GM12878 (cell line): ENCODE data around the gene CELA3B. TPM values are rescaled to one million over a fixed set of nuclear protein-coding genes. Genes with fewer than 3 reads are reported as not detected.
"Not testable (repeated sequence)": the region's sequence is repeated elsewhere in the genome, so short reads cannot be mapped to it uniquely, and the experiment has no call there.

Experiments used
- ATAC-seq: fragments of 200-7000 bp; cut with Tn5 transposase; 3 replicates; pipeline ENCODE4 v1.9.1; 2020; ENCODE audit warnings: mild to moderate bottlenecking, moderate library complexity
- BruUV-seq: library from RNA; stranded (reverse); fragments of 400-500 nt; replicated peaks from 2 replicates; lab custom pipeline; 2021; lab: Mats Ljungman, UMichigan
- CTCF ChIA-PET: fragments of 300-600 bp; sonication (Branson Sonifier 250); formaldehyde crosslinking; extraction: SDS; loops from one replicate; lab custom pipeline; 2021; ENCODE audit warnings: inconsistent platforms; lab: Yijun Ruan, JAX
- POLR2A ChIA-PET: fragments of 350-600 bp; formaldehyde crosslinking; extraction: SDS; loops from one replicate; lab custom pipeline; 2021; ENCODE audit warnings: inconsistent platforms; lab: Charles Lee
- RAD21 ChIA-PET: fragments of 300-600 bp; sonication (Branson Sonifier 250); formaldehyde crosslinking; loops from one replicate; lab custom pipeline; 2023; ENCODE audit warnings: antibody characterized with exemption; ENCODE audit not compliant: unreplicated experiment; lab: Charles Lee
- SMC1A ChIA-PET: fragments of 300-600 bp; sonication (Branson Sonifier 250); formaldehyde crosslinking; loops from one replicate; lab custom pipeline; 2023; ENCODE audit not compliant: unreplicated experiment, uncharacterized antibody; lab: Charles Lee
- DNase-seq: peaks from one replicate; pipeline ENCODE4 v3.0.0-alpha.2; 2011; ENCODE audit warnings: low read depth, low spot score
- FAIRE-seq: peaks from 3 replicates; lab custom pipeline; 2011; peaks lifted over from hg19 to GRCh38; lab: Jason Lieb, UNC
- H2AFZ ChIP-seq: 2 replicates; pipeline ENCODE4 v1.6.0; 2011; ENCODE audit warnings: low read depth, low read length, control low read depth; ENCODE audit not compliant: control insufficient read depth
- H3K27ac ChIP-seq: 2 replicates; pipeline ENCODE4 v1.5.1; 2011; ENCODE audit warnings: control low read depth; ENCODE audit not compliant: control insufficient read depth, insufficient read depth
- H3K27me3 ChIP-seq, 2 experiments: replicated peaks in 1 of 2; 2 replicates each; pipeline versions ENCODE4 v1.6.0 to v1.6.1; 2011; ENCODE audit warnings: low read length in 1 of 2; ENCODE audit not compliant: control insufficient read depth in 2 of 2, insufficient read depth in 2 of 2
- H3K36me3 ChIP-seq, 2 experiments: 2 replicates each; pipeline ENCODE4 v1.5.1; 2011; ENCODE audit warnings: low read length in 1 of 2; ENCODE audit not compliant: control insufficient read depth in 2 of 2, insufficient read depth in 2 of 2
- H3K4me1 ChIP-seq: 2 replicates; pipeline ENCODE4 v1.6.1; 2011; ENCODE audit warnings: mild to moderate bottlenecking, low read length, moderate library complexity, mixed read lengths; ENCODE audit not compliant: control insufficient read depth, insufficient read depth
- H3K4me2 ChIP-seq: 2 replicates; pipeline ENCODE4 v1.6.0; 2011; ENCODE audit warnings: control low read depth; ENCODE audit not compliant: control insufficient read depth, insufficient read depth
- H3K4me3 ChIP-seq: fragments of 200-600 bp; sonication (generic); 2 replicates; pipeline ENCODE4 v1.5.1; 2016
- H3K79me2 ChIP-seq: 2 replicates; pipeline ENCODE4 v1.6.0; 2011; ENCODE audit warnings: low read length; ENCODE audit not compliant: control insufficient read depth, insufficient read depth
- H3K9ac ChIP-seq: 2 replicates; pipeline ENCODE4 v1.8.0; 2011; ENCODE audit warnings: low read length, control low read depth, mixed read lengths; ENCODE audit not compliant: control insufficient read depth, insufficient read depth
- H3K9me3 ChIP-seq: replicated peaks from 3 replicates; pipeline ENCODE4 v1.5.1; 2011; ENCODE audit warnings: mild to moderate bottlenecking, low read length; ENCODE audit not compliant: control insufficient read depth, insufficient read depth
- H4K20me1 ChIP-seq: 2 replicates; pipeline ENCODE4 v1.6.0; 2011; ENCODE audit not compliant: control insufficient read depth, insufficient read depth
- CHD1 ChIP-seq: IDR thresholded peaks from 2 replicates; pipeline ENCODE4 v1.6.1; 2012; ENCODE audit warnings: low read depth, low read length, improper control_type of control experiment
- DPF2 ChIP-seq: fragments of 450-650 bp; IDR thresholded peaks from 2 replicates; pipeline ENCODE4 v1.6.1; 2017; ENCODE audit warnings: mild to moderate bottlenecking
- GATAD2B ChIP-seq: fragments of 450-650 bp; conservative IDR thresholded peaks from 2 replicates; pipeline ENCODE4 v1.6.1; 2017; ENCODE audit warnings: low read depth, mild to moderate bottlenecking, moderate library complexity
- IRF4 ChIP-seq: IDR thresholded peaks from 2 replicates; pipeline ENCODE4 v1.6.1; 2011; ENCODE audit warnings: low read depth, low read length
- RBBP5 ChIP-seq: fragments of 200-600 bp; sonication (generic); conservative IDR thresholded peaks from 2 replicates; pipeline ENCODE4 v1.6.1; 2016
- RELB ChIP-seq: fragments of 450-650 bp; IDR thresholded peaks from 2 replicates; pipeline ENCODE4 v1.6.1; 2017; ENCODE audit warnings: low read depth, mild to moderate bottlenecking, moderate library complexity
- ZNF384 ChIP-seq: IDR thresholded peaks from 2 replicates; pipeline ENCODE4 v1.6.1; 2012; ENCODE audit warnings: low read depth, mild to moderate bottlenecking, low read length, improper control_type of control experiment, borderline replicate concordance
- WGBS: methylation state at CpG from one replicate; pipeline ENCODE4 v1.1.6; 2016; ENCODE audit warnings: low lambda C conversion rate; ENCODE audit not compliant: insufficient replicate concordance, insufficient coverage; ENCODE audit errors: missing lambda C conversion rate; 5-methylcytosine and 5-hydroxymethylcytosine counted together
- in situ Hi-C: fragments of 300-500 bp; cut with MboI; formaldehyde crosslinking; loops from 9 replicates; pipeline ENCODE4 v1.14.3; 2018; ENCODE audit warnings: mixed read lengths
- intact Hi-C: fragments of 100-400 bp; cut with micrococcal nuclease; formaldehyde crosslinking; loops from one replicate; pipeline ENCODE4 v1.14.2; 2022; ENCODE audit not compliant: unreplicated experiment
- polyA plus RNA-seq, 11 experiments: library from polyadenylated mRNA; depleted of rRNA in 4 of 11; unstranded in 6 of 11; stranded (reverse) in 5 of 11; fragments of >200 nt; fragmentation: Nextera tagmentation in 4 of 11; fragmentation: Illumina TruSeq in 1 of 11; extraction: Ambion mirVana in 4 of 11; extraction: Trizol in 1 of 11; gene quantifications; 1 replicate in 1 of 11; 2 replicates in 10 of 11; pipeline versions ENCODE4 v1.2.1 to v1.2.3, GENCODE V29; 2011 to 2016; ENCODE audit warnings: inconsistent platforms in 2 of 11, missing spikeins in 2 of 11, low read depth in 1 of 11
- total RNA-seq, 4 experiments: library from RNA; depleted of rRNA in 3 of 4; stranded (reverse); fragments of >200 nt in 3 of 4; fragmentation: Illumina TruSeq in 1 of 4; extraction: Trizol in 1 of 4; gene quantifications; 2 replicates each; pipeline versions ENCODE4 v1.2.1 to v1.2.3, GENCODE V29; 2013 to 2021

CELA3B gene
- total and polyA plus RNA-seq, 10 of the 15 experiments (the other 5 are each of a cell fraction or from before 2014, with no cell fraction given): 4.1 TPM; not detected in 9

GRCh38 chr1:21999645-22000044, 22.8 kb downstream of the CELA3B start:
- H3K9ac ChIP-seq, POLR2A ChIA-PET, ATAC-seq, CTCF ChIA-PET, RAD21 ChIA-PET, H3K27me3 ChIP-seq, H3K4me1 ChIP-seq, H3K79me2 ChIP-seq, H4K20me1 ChIP-seq, H3K36me3 ChIP-seq, BruUV-seq, DNase-seq, H3K4me2 ChIP-seq, H3K4me3 ChIP-seq, H3K27ac ChIP-seq, H2AFZ ChIP-seq, FAIRE-seq, H3K9me3 ChIP-seq, intact Hi-C loops, SMC1A ChIA-PET: not testable (repeated sequence)
- 60% methylated on average over 5 of the region's 7 CpGs for WGBS
- in situ Hi-C loops: loop anchor here (10.0 kb wide), 1 partner anchor 415 kb away; no protein-coding TSS in a partner anchor

- TF ChIP-seq GATAD2B: no peak
- no peak for TF ChIP-seq DPF2
- TF ChIP-seq CHD1: no peak
- no peak for TF ChIP-seq RBBP5
- TF ChIP-seq ZNF384: no peak
- TF ChIP-seq IRF4: no peak
- TF ChIP-seq RELB: no peak
- SMC1A ChIA-PET: no interaction called here
- no peaks in the 10 kb centered on the region for H3K79me2 ChIP-seq
- FAIRE-seq: no peak
- H3K27ac ChIP-seq: no peak within 1 kb of the TSS
- no peaks in the 10 kb centered on the region for H3K9me3 ChIP-seq
- RAD21 ChIA-PET: no interaction called here
- H4K20me1 ChIP-seq: no peaks in the 10 kb centered on the region
- POLR2A ChIA-PET: no interaction called here
- intact Hi-C loops (no loop called here), in situ Hi-C loops (loop anchor here (10.0 kb wide), 1 partner anchor 413 kb away; no protein-coding TSS in a partner anchor)
- ATAC-seq: no peak
- no peaks in the 10 kb centered on the region for H3K36me3 ChIP-seq
- H3K4me3 ChIP-seq: no peak within 1 kb of the TSS
- H3K4me1 ChIP-seq: no peaks in the 10 kb centered on the region
- no peak within 1 kb of the TSS for H3K4me2 ChIP-seq
- BruUV-seq: no TSS peak
- CTCF ChIA-PET: no interaction called here
- H3K9ac ChIP-seq: no peak within 1 kb of the TSS
- no peak for DNase-seq
- no peak within 1 kb of the TSS for H2AFZ ChIP-seq
- H3K27me3 ChIP-seq: no peaks in the 10 kb centered on the region
- 37% methylated on average over 5 of the region's 5 CpGs for WGBS
Measured at GRCh38 chr1:22001409-22001808, 24.6 kb downstream of the CELA3B start, which contains the start of gene CELA3A. Gene CELA3A (plus strand): TSS chr1:22001657. CDS start chr1:22001675, 18 bp downstream.

GRCh38 chr1:22002461-22002860, 25.6 kb downstream of the CELA3B start:
- RAD21 ChIA-PET, CTCF ChIA-PET, H3K27me3 ChIP-seq, intact Hi-C loops, POLR2A ChIA-PET, DNase-seq, H3K27ac ChIP-seq, H3K79me2 ChIP-seq, H3K4me1 ChIP-seq, H3K4me3 ChIP-seq, H2AFZ ChIP-seq, H3K4me2 ChIP-seq, H4K20me1 ChIP-seq, ATAC-seq, H3K9ac ChIP-seq, H3K36me3 ChIP-seq, SMC1A ChIA-PET, BruUV-seq, FAIRE-seq, H3K9me3 ChIP-seq: not testable (repeated sequence)
- 49% methylated on average over 5 of the region's 5 CpGs for WGBS
- in situ Hi-C loops: loop anchor here (10.0 kb wide), 1 partner anchor 412 kb away; no protein-coding TSS in a partner anchor
